CD8-positive, alpha-beta memory T cell (primary cell): ENCODE measurements around the gene TNRC18. TPM values are rescaled to one million over a fixed set of nuclear protein-coding genes. Genes with fewer than 3 reads are reported as not detected.
"Not testable (repeated sequence)": the region's sequence is repeated elsewhere in the genome, so short reads cannot be mapped to it uniquely, and the experiment has no call there.

Experiments used
- CTCF ChIA-PET: fragments of 350-600 bp; sonication (Branson Sonifier 250); formaldehyde crosslinking; loops from one replicate; lab custom pipeline; 2021; ENCODE audit warnings: antibody characterized with exemption; lab: Charles Lee
- POLR2A ChIA-PET: fragments of 350-600 bp; sonication (Branson Sonifier 250); formaldehyde crosslinking; loops from one replicate; lab custom pipeline; 2021; ENCODE audit warnings: antibody characterized with exemption; lab: Charles Lee
- DNase-seq, 5 donors: peaks; one replicate each; pipeline versions ENCODE4 v3.0.0 to v3.0.0-alpha.2; 2020 to 2022; ENCODE audit warnings: mixed read lengths in 1 of 5
- H3K27ac ChIP-seq: one replicate; pipeline ENCODE4 v1.7.0; 2013; ENCODE audit warnings: low read depth, mild to moderate bottlenecking, low read length, moderate library complexity
- H3K27me3 ChIP-seq: 2 replicates; pipeline ENCODE4 v1.7.0; 2013; ENCODE audit warnings: low read length, mild to moderate bottlenecking; ENCODE audit not compliant: insufficient read depth, poor library complexity, severe bottlenecking
- H3K36me3 ChIP-seq: 2 replicates; pipeline ENCODE4 v1.7.0; 2013; ENCODE audit warnings: mild to moderate bottlenecking, low read length, moderate library complexity; ENCODE audit not compliant: insufficient read depth
- H3K4me1 ChIP-seq: 2 replicates; pipeline ENCODE4 v1.7.0; 2013; ENCODE audit warnings: mild to moderate bottlenecking, low read length, moderate library complexity; ENCODE audit not compliant: insufficient read depth
- H3K4me3 ChIP-seq: 2 replicates; pipeline ENCODE4 v1.7.0; 2013; ENCODE audit warnings: mild to moderate bottlenecking, low read length
- H3K9me3 ChIP-seq: 2 replicates; pipeline ENCODE4 v1.7.0; 2013; ENCODE audit warnings: mild to moderate bottlenecking, low read length
- H3K27ac Mint-ChIP-seq, 8 donors: one replicate each; pipeline ENCODE4 v1.8.0; 2020 to 2021; ENCODE audit warnings: mixed read lengths in 8 of 8, mild to moderate bottlenecking in 6 of 8, inconsistent platforms in 3 of 8, moderate library complexity in 3 of 8
- H3K27me3 Mint-ChIP-seq, 2 donors: one replicate each; pipeline ENCODE4 v1.8.0; 2020 to 2021; ENCODE audit warnings: mixed read lengths in 2 of 2, mild to moderate bottlenecking in 1 of 2, moderate library complexity in 1 of 2
- H3K36me3 Mint-ChIP-seq, 3 donors: one replicate each; pipeline ENCODE4 v1.8.0; 2020 to 2021; ENCODE audit warnings: mixed read lengths in 3 of 3, inconsistent platforms in 1 of 3, mild to moderate bottlenecking in 1 of 3
- H3K4me1 Mint-ChIP-seq, 3 donors: one replicate each; pipeline ENCODE4 v1.8.0; 2020 to 2021; ENCODE audit warnings: mixed read lengths in 3 of 3, inconsistent platforms in 1 of 3, mild to moderate bottlenecking in 1 of 3
- H3K4me3 Mint-ChIP-seq, 7 donors: one replicate each; pipeline ENCODE4 v1.8.0; 2020 to 2021; ENCODE audit warnings: mixed read lengths in 7 of 7, mild to moderate bottlenecking in 6 of 7, moderate library complexity in 4 of 7, inconsistent platforms in 2 of 7
- H3K9me3 Mint-ChIP-seq, 5 donors: one replicate each; pipeline ENCODE4 v1.8.0; 2020 to 2022; ENCODE audit warnings: mixed read lengths in 5 of 5, mild to moderate bottlenecking in 3 of 5, moderate library complexity in 2 of 5, inconsistent platforms in 1 of 5
- polyA plus RNA-seq: library from polyadenylated mRNA; unstranded; fragments of 300-500 nt; fragmentation: Illumina TruSeq; gene quantifications from one replicate; pipeline ENCODE4 v1.2.3, GENCODE V29; 2021
- total RNA-seq, 2 experiments: library from RNA; stranded (reverse); gene quantifications; one replicate each; pipeline ENCODE4 v1.2.3, GENCODE V29; 2021

Gene TNRC18
- total and polyA plus RNA-seq, 3 experiments from 2014 or later = 2.1 to 47.4 (median 44.7) TPM

DNA sequence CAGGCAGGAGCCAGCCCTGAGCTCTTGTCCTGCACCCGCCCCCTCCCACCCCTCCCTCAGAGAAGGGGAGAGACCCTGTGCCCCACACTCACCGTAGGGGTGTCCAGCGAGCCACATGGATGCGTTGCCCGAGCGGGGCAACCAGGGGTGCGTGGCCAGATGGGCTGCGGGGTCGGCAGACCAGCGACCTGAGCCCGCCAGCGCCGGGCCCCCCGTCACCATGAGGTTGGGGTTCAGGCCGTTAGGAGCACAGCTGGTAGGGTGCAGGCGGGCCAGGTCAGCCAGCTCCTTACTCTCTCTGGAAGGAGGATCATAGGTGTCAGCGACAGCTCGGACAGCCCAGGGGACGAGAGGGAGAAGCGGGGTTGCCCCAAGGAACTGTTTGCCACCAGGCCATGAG is 46.4 kb downstream of the TNRC18 start:
- no peak overlapping the region for H3K4me3 Mint-ChIP-seq
- no peaks in the 10 kb centered on the region for H3K9me3 Mint-ChIP-seq
- peaks cover under 1% of the 10 kb centered on the region for H3K4me1 ChIP-seq
- H3K27ac Mint-ChIP-seq = no peak overlapping the region
- H3K4me3 ChIP-seq = no peak overlapping the region
- H3K36me3 Mint-ChIP-seq = peaks cover 0 to 50% (median 5%) of the 10 kb centered on the region in 3 donors
- H3K9me3 ChIP-seq = no peaks in the 10 kb centered on the region
- ChIA-PET POLR2A (no interaction called here), CTCF (interaction anchor here (2.9 kb wide), 1 partner anchor 11 kb away, joined by 12 read pairs; no protein-coding TSS in a partner anchor)
- no peak overlapping the region for H3K27ac ChIP-seq
- H3K27me3 Mint-ChIP-seq = peaks cover 0 to 2% of the 10 kb centered on the region in 2 donors
- no peaks in the 10 kb centered on the region for H3K27me3 ChIP-seq
- H3K4me1 Mint-ChIP-seq = peaks cover 15 to 40% (median 16%) of the 10 kb centered on the region in 3 donors
- no peaks in the 10 kb centered on the region for H3K36me3 ChIP-seq
- no peak for DNase-seq

DNA sequence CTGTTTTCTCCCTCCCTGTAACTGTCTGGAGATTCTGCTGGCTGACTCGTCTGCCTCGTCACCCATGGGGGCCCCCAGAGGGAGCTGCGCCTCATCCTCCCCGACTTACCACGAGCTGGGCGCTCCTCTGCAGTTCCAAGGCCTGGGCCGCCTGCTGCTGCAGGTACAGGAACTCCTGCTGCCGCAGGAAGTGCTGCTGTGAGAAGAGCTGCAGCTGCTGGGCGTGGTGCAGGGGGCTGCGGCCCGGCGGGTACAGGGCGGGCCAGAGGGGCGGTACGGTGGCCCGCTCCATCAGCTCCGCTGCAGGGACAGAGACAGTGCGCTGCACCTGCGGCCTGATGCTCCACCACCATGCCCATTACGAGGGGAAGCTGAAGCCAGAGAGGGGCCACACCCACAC is 47.7 kb downstream of the TNRC18 start:
- no peak overlapping the region for H3K4me3 ChIP-seq
- no peaks in the 10 kb centered on the region for H3K27me3 ChIP-seq
- CTCF ChIA-PET = interaction anchor here (0.7 to 2.9 kb wide), 4 partner anchors 10 to 21 kb away, joined by 3 to 12 read pairs (median 4); no protein-coding TSS in a partner anchor
- peaks cover 6% of the 10 kb centered on the region for H3K36me3 ChIP-seq
- DNase-seq = peak in 3 of 5 donors; percentile 10 to 66 (median 21)
- H3K4me3 Mint-ChIP-seq = peak overlapping the region in 4 of 7 donors; percentile 12 to 83 (median 36)
- H3K27ac ChIP-seq = no peak overlapping the region
- no peaks in the 10 kb centered on the region for H3K4me1 ChIP-seq
- peaks cover 7 to 28% (median 10%) of the 10 kb centered on the region in 3 donors for H3K4me1 Mint-ChIP-seq
- H3K27me3 Mint-ChIP-seq = peaks cover 0 to 2% of the 10 kb centered on the region in 2 donors
- POLR2A ChIA-PET = interaction anchor here (0.7 to 1.0 kb wide), 2 partner anchors 10 to 21 kb away, joined by 3 read pairs; no protein-coding TSS in a partner anchor
- H3K36me3 Mint-ChIP-seq = peaks cover 0 to 56% (median 5%) of the 10 kb centered on the region in 3 donors
- H3K9me3 Mint-ChIP-seq = no peaks in the 10 kb centered on the region
- peak overlapping the region in 5 of 8 donors; percentile 24 to 89 (median 63) for H3K27ac Mint-ChIP-seq
- no peaks in the 10 kb centered on the region for H3K9me3 ChIP-seq

DNA sequence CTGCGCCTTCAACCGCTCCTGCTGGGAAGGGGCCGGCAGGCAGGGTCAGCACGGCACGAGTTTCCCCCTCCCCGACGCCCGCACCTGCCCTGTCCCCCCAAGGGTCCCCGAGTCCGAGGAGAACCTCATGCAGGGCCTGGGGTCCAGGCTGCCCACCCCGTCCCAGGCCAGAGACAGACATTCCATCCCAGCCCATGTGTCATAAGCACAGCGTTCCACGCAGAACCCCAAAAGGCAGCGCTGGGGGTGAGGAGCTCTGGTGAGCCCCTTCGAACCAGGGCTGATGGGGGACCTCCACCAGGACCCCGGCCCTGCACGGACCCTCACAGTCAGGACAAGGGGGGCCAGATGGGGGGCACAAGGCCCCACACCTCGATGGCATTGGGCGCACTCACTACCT is 49.2 kb downstream of the TNRC18 start:
- ChIA-PET POLR2A (no interaction called here), CTCF (interaction anchor here (2.9 kb wide), 1 partner anchor 8 kb away, joined by 12 read pairs; no protein-coding TSS in a partner anchor)
- DNase-seq = no peak
- H3K4me1 ChIP-seq = no peaks in the 10 kb centered on the region
- Mint-ChIP-seq H3K9me3 (no peaks in the 10 kb centered on the region), H3K27me3 (peaks cover 0 to 2% of the 10 kb centered on the region in 2 donors), H3K4me1 (peaks cover 6 to 20% (median 13%) of the 10 kb centered on the region in 3 donors), H3K4me3 (no peak overlapping the region), H3K36me3 (peaks cover 0 to 66% (median 7%) of the 10 kb centered on the region in 3 donors), H3K27ac (peak overlapping the region in 1 of 8 donors; percentile 77)
- no peaks in the 10 kb centered on the region for H3K27me3 ChIP-seq
- H3K27ac ChIP-seq = no peak overlapping the region
- no peak overlapping the region for H3K4me3 ChIP-seq
- H3K9me3 ChIP-seq = no peaks in the 10 kb centered on the region
- peaks cover 6% of the 10 kb centered on the region for H3K36me3 ChIP-seq

DNA sequence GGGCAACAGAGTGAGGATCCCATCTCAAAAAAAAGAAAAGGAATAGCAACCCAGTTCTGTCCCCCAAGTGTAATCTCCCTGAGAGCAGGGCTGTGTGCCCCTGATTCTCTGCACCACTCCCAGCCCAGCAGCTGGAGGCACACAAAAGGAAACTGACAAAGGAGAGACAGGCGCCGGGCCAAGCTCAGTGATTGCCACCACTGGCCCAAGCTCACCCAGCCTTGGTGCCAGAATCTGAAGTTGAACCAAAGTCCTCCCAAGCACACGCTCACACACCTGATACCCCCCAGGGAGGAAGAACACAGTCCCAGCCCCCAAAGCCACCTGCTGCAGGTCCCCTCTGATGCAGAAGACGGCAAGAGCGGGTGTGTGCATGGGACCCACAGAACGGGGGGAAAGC is 50.3 kb downstream of the TNRC18 start:
- peaks cover 6% of the 10 kb centered on the region for H3K36me3 ChIP-seq
- Mint-ChIP-seq H3K27ac (no peak overlapping the region), H3K27me3 (peaks cover 0 to 2% of the 10 kb centered on the region in 2 donors), H3K36me3 (peaks cover 3 to 71% (median 7%) of the 10 kb centered on the region in 3 donors), H3K4me3 (peak overlapping the region in 1 of 7 donors; percentile 69), H3K4me1 (peaks cover 10 to 22% (median 20%) of the 10 kb centered on the region in 3 donors), H3K9me3 (no peaks in the 10 kb centered on the region)
- no peak for DNase-seq
- no peak overlapping the region for H3K27ac ChIP-seq
- H3K4me1 ChIP-seq = no peaks in the 10 kb centered on the region
- no peaks in the 10 kb centered on the region for H3K27me3 ChIP-seq
- H3K9me3 ChIP-seq = no peaks in the 10 kb centered on the region
- ChIA-PET CTCF (no interaction called here), POLR2A (no interaction called here)
- H3K4me3 ChIP-seq = no peak overlapping the region

DNA sequence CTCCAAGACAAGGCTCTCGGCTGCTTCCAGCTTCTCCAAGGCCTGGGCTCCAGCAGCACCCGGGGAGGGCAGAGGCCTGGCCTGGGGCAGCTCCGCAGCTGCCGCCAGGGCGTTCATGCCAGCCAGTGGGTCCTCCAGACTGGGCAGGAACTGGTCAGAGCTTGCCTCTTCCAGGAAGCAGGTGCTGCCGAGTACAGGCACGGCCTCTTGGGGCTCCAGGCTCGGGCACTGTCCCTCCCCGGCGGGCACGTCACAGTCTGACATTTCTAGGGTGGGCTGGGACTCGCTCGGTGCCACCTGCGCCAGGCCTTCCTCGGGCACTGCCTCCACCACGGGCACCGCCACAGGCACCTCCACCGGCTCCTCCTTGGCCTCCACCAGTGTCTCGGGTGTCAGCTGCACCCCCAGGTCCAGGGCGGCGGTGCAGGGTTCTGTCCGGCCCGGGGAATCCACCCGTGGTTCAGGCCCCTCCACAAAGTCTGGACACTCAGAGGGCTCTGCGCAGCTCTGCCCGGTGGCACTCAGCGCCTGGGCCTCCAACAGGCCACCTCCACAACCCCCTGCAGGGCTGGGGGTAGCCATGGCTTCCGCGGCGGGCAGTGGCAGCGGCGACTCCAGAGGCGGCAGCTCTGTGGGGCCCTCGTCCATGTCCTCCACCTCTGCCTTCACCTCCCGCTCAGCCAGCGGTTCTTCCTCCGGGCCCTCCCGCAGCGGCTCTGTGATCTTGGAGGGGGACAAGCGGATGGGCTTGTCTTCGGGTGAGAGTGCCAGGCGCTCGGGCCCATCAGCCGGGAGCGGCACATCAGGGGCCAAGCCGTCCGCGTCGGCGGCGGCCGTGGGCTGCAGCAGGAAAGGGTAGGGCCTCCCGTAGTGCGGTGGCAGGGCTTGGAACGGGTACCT is 52.9 kb downstream of the TNRC18 start:
- Histone ChIP-seq H3K9me3 (no peaks in the 10 kb centered on the region), H3K4me1 (no peaks in the 10 kb centered on the region), H3K27ac (no peak overlapping the region), H3K27me3 (no peaks in the 10 kb centered on the region), H3K36me3 (peaks cover 6% of the 10 kb centered on the region), H3K4me3 (no peak overlapping the region)
- Mint-ChIP-seq H3K4me3 (no peak overlapping the region), H3K4me1 (peaks cover 10 to 21% (median 18%) of the 10 kb centered on the region in 3 donors), H3K9me3 (no peaks in the 10 kb centered on the region), H3K27ac (peak overlapping the region in 1 of 8 donors; percentile 40), H3K36me3 (peaks cover 3 to 68% (median 5%) of the 10 kb centered on the region in 3 donors), H3K27me3 (peaks cover 0 to 2% of the 10 kb centered on the region in 2 donors)
- CTCF ChIA-PET = interaction anchor here (0.6 to 1.4 kb wide), 4 partner anchors 10 to 118 kb away, joined by 3 to 4 read pairs (median 3); no protein-coding TSS in a partner anchor
- POLR2A ChIA-PET = no interaction called here
- no peak for DNase-seq

DNA sequence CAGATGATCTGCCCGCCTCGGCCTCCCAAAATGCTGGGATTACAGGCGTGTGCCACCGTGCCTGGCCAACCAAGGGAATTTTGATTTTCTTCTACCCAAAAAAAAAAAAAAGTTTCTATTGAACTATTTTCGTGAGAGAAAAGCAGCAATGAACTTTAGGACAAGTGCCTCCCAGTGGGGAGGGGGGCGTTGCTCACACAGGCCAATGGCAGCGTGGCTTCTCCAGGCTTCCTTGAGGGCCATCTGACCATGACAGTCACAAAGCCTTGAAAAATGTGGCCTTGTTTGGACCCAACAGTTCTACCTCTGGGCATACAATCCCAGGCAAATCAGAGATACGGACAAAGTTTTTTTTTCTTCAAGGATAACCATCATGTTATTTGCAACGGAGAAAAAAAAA is 56.0 kb downstream of the TNRC18 start:
- Mint-ChIP-seq H3K4me1 (peaks cover 12 to 34% (median 28%) of the 10 kb centered on the region in 3 donors), H3K9me3 (no peaks in the 10 kb centered on the region), H3K27ac (peak overlapping the region in 2 of 8 donors; percentile 32 to 42), H3K4me3 (no peak overlapping the region), H3K36me3 (peaks cover 2 to 54% (median 3%) of the 10 kb centered on the region in 3 donors), H3K27me3 (no peaks in the 10 kb centered on the region)
- no peak for DNase-seq
- Histone ChIP-seq H3K4me1 (peaks cover 5% of the 10 kb centered on the region), H3K27ac (no peak overlapping the region), H3K27me3 (no peaks in the 10 kb centered on the region), H3K36me3 (peaks cover 6% of the 10 kb centered on the region), H3K4me3 (no peak overlapping the region), H3K9me3 (no peaks in the 10 kb centered on the region)
- POLR2A ChIA-PET = interaction anchor here (0.6 kb wide), 1 partner anchor 1097 kb away, joined by 4 read pairs; no protein-coding TSS in a partner anchor
- CTCF ChIA-PET = interaction anchor here (0.8 to 2.7 kb wide), 3 partner anchors 28 to 128 kb away, joined by 3 to 11 read pairs (median 8); no protein-coding TSS in a partner anchor

DNA sequence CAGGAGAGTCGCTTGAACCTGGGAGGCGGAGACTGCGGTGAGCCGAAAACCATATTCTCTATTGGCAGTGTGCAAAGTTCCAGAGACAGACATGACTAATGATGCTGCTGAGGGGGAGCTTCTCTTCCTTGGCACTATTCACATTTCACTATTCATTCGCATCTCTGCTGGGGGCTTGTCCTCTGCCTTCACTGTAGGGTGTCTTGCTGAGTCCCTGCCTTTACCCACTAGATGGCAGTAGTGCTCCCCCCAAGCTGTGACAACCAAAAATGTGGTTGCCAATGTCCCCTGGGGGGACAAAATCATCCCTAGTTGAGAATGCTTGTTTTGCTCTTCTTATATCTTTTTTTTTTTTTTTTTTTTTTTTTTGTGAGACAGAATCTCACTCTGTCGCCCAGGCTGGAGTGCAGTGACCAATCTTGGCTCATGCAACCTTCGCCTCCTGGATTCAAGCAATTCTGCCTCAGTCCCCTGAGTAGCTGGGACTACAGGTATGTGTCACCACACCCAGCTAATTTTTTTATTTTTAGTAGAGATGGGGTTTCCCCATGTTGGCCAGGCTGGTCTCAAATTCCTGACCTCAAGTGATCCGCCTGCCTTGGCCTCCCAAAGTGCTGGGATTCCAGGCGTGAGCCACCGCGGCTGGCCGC is 57.5 kb downstream of the TNRC18 start:
- not testable (repeated sequence) for H3K4me3 ChIP-seq, H3K4me1 ChIP-seq, H3K27ac ChIP-seq, H3K9me3 Mint-ChIP-seq, H3K4me3 Mint-ChIP-seq, H3K27me3 Mint-ChIP-seq, H3K27me3 ChIP-seq, H3K9me3 ChIP-seq, H3K36me3 ChIP-seq
- peaks cover 12 to 34% (median 28%) of the 10 kb centered on the region in 3 donors for H3K4me1 Mint-ChIP-seq
- DNase-seq = peak; percentile 46 to 77 (median 68)
- ChIA-PET POLR2A (interaction anchor here (0.8 to 1.1 kb wide), 3 partner anchors 10 to 31 kb away, joined by 3 to 4 read pairs (median 3); no protein-coding TSS in a partner anchor), CTCF (interaction anchor here (0.7 to 2.7 kb wide), 17 partner anchors 8 to 328 kb away, joined by 3 to 16 read pairs (median 4); partner anchors contain the start of gene TNRC18)
- H3K27ac Mint-ChIP-seq = peak overlapping the region in 4 of 8 donors; percentile 51 to 68 (median 62)
- peaks cover 2 to 52% (median 3%) of the 10 kb centered on the region in 3 donors for H3K36me3 Mint-ChIP-seq
